Measurements from ENCODE around the gene INTS2. TPM values are rescaled to one million over a fixed set of nuclear protein-coding genes. Genes with fewer than 3 reads are reported as not detected.

The INTS2 gene
- 9.5 to 16.8 TPM (median 12.5 TPM) in 5 replicates for total RNA-seq (2022; extraction: Qiagen RNA extraction)

GRCh38 chr17:61927208-61928100 is at the start of gene INTS2:
Gene INTS2 (minus strand): TSS chr17:61927982. CDS start chr17:61926644, 1,338 bp downstream.

GRCh38 chr17:61862975-61863800 is 64.6 kb downstream of the INTS2 start, which contains the start of gene BRIP1:
Gene BRIP1 (minus strand): TSS chr17:61863528. CDS start chr17:61861539, 1,989 bp downstream.

Other genes with a start within 250 kb of the INTS2 start
- 2.7 to 5.0 TPM (median 4.2 TPM) in 5 replicates for gene BRIP1, start 64.5 kb downstream of the INTS2 start, total RNA-seq (2022; extraction: Qiagen RNA extraction)
- gene MED13, start 137.3 kb upstream of the INTS2 start, total RNA-seq (2022; extraction: Qiagen RNA extraction): 14.2 to 25.2 TPM (median 20.2 TPM) in 5 replicates